ENCODE measurements around the gene IL17RB. TPM values are rescaled to one million over a fixed set of nuclear protein-coding genes. Genes with fewer than 3 reads are reported as not detected.

IL17RB gene
- total and polyA plus RNA-seq, 2 of the 8 experiments (the other 6 are each of a cell fraction or from before 2014, with no cell fraction given), result 7.0 to 24.6 TPM

DNA sequence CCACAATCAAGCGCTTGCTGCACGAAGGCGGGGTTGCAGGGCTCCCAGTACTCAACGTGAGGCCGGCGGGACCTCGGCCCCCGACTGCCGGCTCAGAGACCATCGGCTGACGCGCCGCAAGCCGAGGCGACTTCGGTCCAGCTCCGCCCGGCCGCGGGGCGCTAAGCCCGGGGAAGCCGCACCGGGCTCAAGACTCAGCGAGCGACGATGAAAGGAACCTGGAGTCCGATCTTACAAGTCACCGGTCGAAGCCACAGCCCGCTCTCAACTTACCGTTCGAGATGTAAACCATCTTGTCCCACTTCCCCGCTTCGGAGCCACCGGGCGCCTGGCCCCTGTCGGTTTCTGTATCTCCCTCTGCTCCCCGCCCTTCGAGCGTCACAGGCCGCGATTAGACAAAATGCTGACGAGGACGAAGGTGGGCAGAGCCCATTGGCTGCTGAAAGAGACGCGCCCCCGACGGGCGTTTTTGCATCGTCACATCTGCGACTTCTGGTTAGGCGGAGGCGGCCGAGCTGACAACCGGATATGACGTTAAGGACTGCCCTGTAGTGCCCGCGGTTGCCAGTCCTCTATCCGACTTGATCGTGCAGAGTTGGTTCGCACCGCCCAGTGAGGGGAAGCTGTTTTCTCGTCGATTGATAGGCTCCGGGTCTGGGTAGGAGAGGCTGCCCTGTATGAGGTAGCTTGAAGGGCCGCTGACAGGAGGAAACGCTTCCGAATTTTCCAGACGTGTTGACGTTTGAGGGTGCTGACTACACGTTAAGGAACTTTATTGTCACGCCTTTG is 45.3 kb downstream of the IL17RB start, which contains the start of gene SELENOK (continued):
- TF ChIP-seq, protein P1, sequence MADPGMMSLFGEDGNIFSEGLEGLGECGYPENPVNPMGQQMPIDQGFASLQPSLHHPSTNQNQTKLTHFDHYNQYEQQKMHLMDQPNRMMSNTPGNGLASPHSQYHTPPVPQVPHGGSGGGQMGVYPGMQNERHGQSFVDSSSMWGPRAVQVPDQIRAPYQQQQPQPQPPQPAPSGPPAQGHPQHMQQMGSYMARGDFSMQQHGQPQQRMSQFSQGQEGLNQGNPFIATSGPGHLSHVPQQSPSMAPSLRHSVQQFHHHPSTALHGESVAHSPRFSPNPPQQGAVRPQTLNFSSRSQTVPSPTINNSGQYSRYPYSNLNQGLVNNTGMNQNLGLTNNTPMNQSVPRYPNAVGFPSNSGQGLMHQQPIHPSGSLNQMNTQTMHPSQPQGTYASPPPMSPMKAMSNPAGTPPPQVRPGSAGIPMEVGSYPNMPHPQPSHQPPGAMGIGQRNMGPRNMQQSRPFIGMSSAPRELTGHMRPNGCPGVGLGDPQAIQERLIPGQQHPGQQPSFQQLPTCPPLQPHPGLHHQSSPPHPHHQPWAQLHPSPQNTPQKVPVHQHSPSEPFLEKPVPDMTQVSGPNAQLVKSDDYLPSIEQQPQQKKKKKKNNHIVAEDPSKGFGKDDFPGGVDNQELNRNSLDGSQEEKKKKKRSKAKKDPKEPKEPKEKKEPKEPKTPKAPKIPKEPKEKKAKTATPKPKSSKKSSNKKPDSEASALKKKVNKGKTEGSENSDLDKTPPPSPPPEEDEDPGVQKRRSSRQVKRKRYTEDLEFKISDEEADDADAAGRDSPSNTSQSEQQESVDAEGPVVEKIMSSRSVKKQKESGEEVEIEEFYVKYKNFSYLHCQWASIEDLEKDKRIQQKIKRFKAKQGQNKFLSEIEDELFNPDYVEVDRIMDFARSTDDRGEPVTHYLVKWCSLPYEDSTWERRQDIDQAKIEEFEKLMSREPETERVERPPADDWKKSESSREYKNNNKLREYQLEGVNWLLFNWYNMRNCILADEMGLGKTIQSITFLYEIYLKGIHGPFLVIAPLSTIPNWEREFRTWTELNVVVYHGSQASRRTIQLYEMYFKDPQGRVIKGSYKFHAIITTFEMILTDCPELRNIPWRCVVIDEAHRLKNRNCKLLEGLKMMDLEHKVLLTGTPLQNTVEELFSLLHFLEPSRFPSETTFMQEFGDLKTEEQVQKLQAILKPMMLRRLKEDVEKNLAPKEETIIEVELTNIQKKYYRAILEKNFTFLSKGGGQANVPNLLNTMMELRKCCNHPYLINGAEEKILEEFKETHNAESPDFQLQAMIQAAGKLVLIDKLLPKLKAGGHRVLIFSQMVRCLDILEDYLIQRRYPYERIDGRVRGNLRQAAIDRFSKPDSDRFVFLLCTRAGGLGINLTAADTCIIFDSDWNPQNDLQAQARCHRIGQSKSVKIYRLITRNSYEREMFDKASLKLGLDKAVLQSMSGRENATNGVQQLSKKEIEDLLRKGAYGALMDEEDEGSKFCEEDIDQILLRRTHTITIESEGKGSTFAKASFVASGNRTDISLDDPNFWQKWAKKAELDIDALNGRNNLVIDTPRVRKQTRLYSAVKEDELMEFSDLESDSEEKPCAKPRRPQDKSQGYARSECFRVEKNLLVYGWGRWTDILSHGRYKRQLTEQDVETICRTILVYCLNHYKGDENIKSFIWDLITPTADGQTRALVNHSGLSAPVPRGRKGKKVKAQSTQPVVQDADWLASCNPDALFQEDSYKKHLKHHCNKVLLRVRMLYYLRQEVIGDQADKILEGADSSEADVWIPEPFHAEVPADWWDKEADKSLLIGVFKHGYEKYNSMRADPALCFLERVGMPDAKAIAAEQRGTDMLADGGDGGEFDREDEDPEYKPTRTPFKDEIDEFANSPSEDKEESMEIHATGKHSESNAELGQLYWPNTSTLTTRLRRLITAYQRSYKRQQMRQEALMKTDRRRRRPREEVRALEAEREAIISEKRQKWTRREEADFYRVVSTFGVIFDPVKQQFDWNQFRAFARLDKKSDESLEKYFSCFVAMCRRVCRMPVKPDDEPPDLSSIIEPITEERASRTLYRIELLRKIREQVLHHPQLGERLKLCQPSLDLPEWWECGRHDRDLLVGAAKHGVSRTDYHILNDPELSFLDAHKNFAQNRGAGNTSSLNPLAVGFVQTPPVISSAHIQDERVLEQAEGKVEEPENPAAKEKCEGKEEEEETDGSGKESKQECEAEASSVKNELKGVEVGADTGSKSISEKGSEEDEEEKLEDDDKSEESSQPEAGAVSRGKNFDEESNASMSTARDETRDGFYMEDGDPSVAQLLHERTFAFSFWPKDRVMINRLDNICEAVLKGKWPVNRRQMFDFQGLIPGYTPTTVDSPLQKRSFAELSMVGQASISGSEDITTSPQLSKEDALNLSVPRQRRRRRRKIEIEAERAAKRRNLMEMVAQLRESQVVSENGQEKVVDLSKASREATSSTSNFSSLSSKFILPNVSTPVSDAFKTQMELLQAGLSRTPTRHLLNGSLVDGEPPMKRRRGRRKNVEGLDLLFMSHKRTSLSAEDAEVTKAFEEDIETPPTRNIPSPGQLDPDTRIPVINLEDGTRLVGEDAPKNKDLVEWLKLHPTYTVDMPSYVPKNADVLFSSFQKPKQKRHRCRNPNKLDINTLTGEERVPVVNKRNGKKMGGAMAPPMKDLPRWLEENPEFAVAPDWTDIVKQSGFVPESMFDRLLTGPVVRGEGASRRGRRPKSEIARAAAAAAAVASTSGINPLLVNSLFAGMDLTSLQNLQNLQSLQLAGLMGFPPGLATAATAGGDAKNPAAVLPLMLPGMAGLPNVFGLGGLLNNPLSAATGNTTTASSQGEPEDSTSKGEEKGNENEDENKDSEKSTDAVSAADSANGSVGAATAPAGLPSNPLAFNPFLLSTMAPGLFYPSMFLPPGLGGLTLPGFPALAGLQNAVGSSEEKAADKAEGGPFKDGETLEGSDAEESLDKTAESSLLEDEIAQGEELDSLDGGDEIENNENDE (IDR thresholded peaks at IDR 0.05; ENCODE audit: insufficient replicate concordance, low read length), result no peak
- TF ChIP-seq MAFK (IDR thresholded peaks at IDR 0.05; ENCODE audit: low read depth, low read length), result peak; percentile 79
- no peak for TF ChIP-seq SIX5 (IDR thresholded peaks at IDR 0.05; ENCODE audit: low read depth, low read length)
- no peak for TF ChIP-seq CEBPB (IDR thresholded peaks at IDR 0.05; ENCODE audit: low read depth, low read length)
- peak; percentile 45; the same call in 1 of the 2 replicates for TF ChIP-seq SRF (IDR thresholded peaks at IDR 0.05; ENCODE audit: low read depth, low read length)
- no peak for TF ChIP-seq RXRA (IDR thresholded peaks at IDR 0.05; ENCODE audit: insufficient read depth, low read depth, low read length)
- peak; percentile 59; the same call in 1 of the 2 replicates for TF ChIP-seq SP1 (IDR thresholded peaks at IDR 0.05; ENCODE audit: low read depth, low read length)
- TF ChIP-seq, protein P2, sequence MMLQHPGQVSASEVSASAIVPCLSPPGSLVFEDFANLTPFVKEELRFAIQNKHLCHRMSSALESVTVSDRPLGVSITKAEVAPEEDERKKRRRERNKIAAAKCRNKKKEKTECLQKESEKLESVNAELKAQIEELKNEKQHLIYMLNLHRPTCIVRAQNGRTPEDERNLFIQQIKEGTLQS (IDR thresholded peaks at IDR 0.05; ENCODE audit: insufficient read depth, low read depth, low read length), result 0 out of 2 replicates have a peak, but pooled peaks have one; percentile 16
